Measurements from ENCODE around the gene KLHL11. TPM values are rescaled to one million over a fixed set of nuclear protein-coding genes. Genes with fewer than 3 reads are reported as not detected.

The KLHL11 gene
- total RNA-seq, 4 donors from 2014 or later = 19.7 to 73.3 (median 38.5) TPM

GRCh38 chr17:41825175-41825845 is 39.9 kb downstream of the KLHL11 start:
- H3K9me3 ChIP-seq = no peaks in the 10 kb centered on the region
- H3K27ac ChIP-seq = no peak overlapping the region
- no peak overlapping the region for H3K4me3 ChIP-seq
- DNase-seq = no peak
- H3K27me3 ChIP-seq = no peaks in the 10 kb centered on the region
- no peaks in the 10 kb centered on the region for H3K4me1 ChIP-seq
- H3K36me3 ChIP-seq = no peaks in the 10 kb centered on the region
- intact Hi-C loops (cut with DNase I; ENCODE audit: low total_unique reads) = no loop called here
- TF ChIP-seq POLR2A (IDR thresholded peaks at IDR 0.05) (no peak), CTCF (IDR thresholded peaks at IDR 0.05) (no peak)

GRCh38 chr17:41824086-41824485 is 41.1 kb downstream of the KLHL11 start:
- no peak for DNase-seq
- H3K9me3 ChIP-seq = no peaks in the 10 kb centered on the region
- H3K27me3 ChIP-seq = no peaks in the 10 kb centered on the region
- no peaks in the 10 kb centered on the region for H3K4me1 ChIP-seq
- no peak overlapping the region for H3K27ac ChIP-seq
- H3K36me3 ChIP-seq = no peaks in the 10 kb centered on the region
- TF ChIP-seq POLR2A (IDR thresholded peaks at IDR 0.05) (no peak), CTCF (IDR thresholded peaks at IDR 0.05) (no peak)
- intact Hi-C loops (cut with DNase I; ENCODE audit: low total_unique reads) = no loop called here
- no peak overlapping the region for H3K4me3 ChIP-seq

- intact Hi-C loops (cut with DNase I; ENCODE audit: low total_unique reads) = no loop called here
- Histone ChIP-seq H3K4me1 (no peaks in the 10 kb centered on the region), H3K27ac (no peak overlapping the region), H3K36me3 (no peaks in the 10 kb centered on the region), H3K9me3 (no peaks in the 10 kb centered on the region), H3K4me3 (no peak overlapping the region), H3K27me3 (no peaks in the 10 kb centered on the region)
- DNase-seq = no peak
- TF ChIP-seq CTCF (IDR thresholded peaks at IDR 0.05) (no peak), POLR2A (IDR thresholded peaks at IDR 0.05) (no peak)
These were observed 41.6 kb downstream of the KLHL11 start for GRCh38 chr17:41823580-41823979.

GRCh38 chr17:41823141-41823524 is 42.1 kb downstream of the KLHL11 start:
- no peak overlapping the region for H3K27ac ChIP-seq
- H3K27me3 ChIP-seq = no peaks in the 10 kb centered on the region
- no peaks in the 10 kb centered on the region for H3K36me3 ChIP-seq
- TF ChIP-seq POLR2A (IDR thresholded peaks at IDR 0.05) (no peak), CTCF (IDR thresholded peaks at IDR 0.05) (no peak)
- no peaks in the 10 kb centered on the region for H3K4me1 ChIP-seq
- intact Hi-C loops (cut with DNase I; ENCODE audit: low total_unique reads) = no loop called here
- H3K4me3 ChIP-seq = no peak overlapping the region
- DNase-seq = no peak
- no peaks in the 10 kb centered on the region for H3K9me3 ChIP-seq

GRCh38 chr17:41822216-41823140 is 42.7 kb downstream of the KLHL11 start:
- no peak overlapping the region for H3K4me3 ChIP-seq
- H3K27me3 ChIP-seq = no peaks in the 10 kb centered on the region
- no peak overlapping the region for H3K27ac ChIP-seq
- no peak for DNase-seq
- H3K4me1 ChIP-seq = no peaks in the 10 kb centered on the region
- H3K36me3 ChIP-seq = no peaks in the 10 kb centered on the region
- intact Hi-C loops (cut with DNase I; ENCODE audit: low total_unique reads) = no loop called here
- TF ChIP-seq CTCF (IDR thresholded peaks at IDR 0.05) (no peak), POLR2A (IDR thresholded peaks at IDR 0.05) (no peak)
- H3K9me3 ChIP-seq = no peaks in the 10 kb centered on the region
